SK-N-MC (cell line): ENCODE data around the gene VPREB3.

Experiments
- DNase-seq: peaks from one replicate; pipeline ENCODE4 v3.0.0-alpha.2; 2011; ENCODE audit warnings: low read depth, low spot score
- H3K27ac ChIP-seq: fragments of 200-600 bp; sonication (generic); 2 replicates; pipeline ENCODE4 v1.5.1; 2016; ENCODE audit warnings: mixed run types
- H3K36me3 ChIP-seq: fragments of 200-600 bp; sonication (generic); 2 replicates; pipeline ENCODE4 v1.6.1; 2017; ENCODE audit warnings: antibody characterized with exemption, low read length, mixed read lengths; ENCODE audit not compliant: insufficient read depth
- H3K4me3 ChIP-seq: fragments of 200-600 bp; sonication (generic); 2 replicates; pipeline ENCODE4 v1.5.1; 2016
- H3K9ac ChIP-seq: fragments of 200-600 bp; sonication (generic); 2 replicates; pipeline ENCODE4 v1.8.0; 2017; ENCODE audit warnings: mixed run types, mixed read lengths; ENCODE audit not compliant: insufficient read length
- H3K9me3 ChIP-seq: fragments of 200-600 bp; sonication (generic); 2 replicates; pipeline ENCODE4 v1.6.1; 2017; ENCODE audit warnings: low read depth, mild to moderate bottlenecking, antibody characterized with exemption, low read length, moderate library complexity, mixed read lengths
- EZH2 ChIP-seq: fragments of 200-600 bp; sonication (generic); IDR thresholded peaks from one replicate; pipeline ENCODE4 v1.6.1; 2017; ENCODE audit warnings: antibody characterized with exemption
- FOXP2 ChIP-seq: optimal IDR thresholded peaks from 2 replicates; pipeline ENCODE3; 2011; ENCODE audit warnings: mild to moderate bottlenecking, moderate library complexity; ENCODE audit not compliant: insufficient read depth; ENCODE audit errors: extremely low read length, control extremely low read depth
- POLR2AphosphoS5 ChIP-seq: IDR thresholded peaks from 2 replicates; pipeline ENCODE4 v1.6.1; 2012; ENCODE audit warnings: mild to moderate bottlenecking, low read depth, low read length, borderline replicate concordance

Gene VPREB3

GRCh38 chr22:23762842-23763578, 8.8 kb upstream of the VPREB3 start, which contains the start of gene C22orf15:
Gene C22orf15, plus strand, starts transcription at chr22:23762990. Its CDS starts 317 bp downstream, at chr22:23763307.
- peaks cover 9% of the 10 kb centered on the region; the same call in 1 of the 2 replicates for H3K36me3 ChIP-seq
- TF ChIP-seq EZH2 = no peak
- TF ChIP-seq FOXP2 = peak; percentile 17
- peak; percentile 56; the same call in 1 of the 2 replicates for TF ChIP-seq POLR2AphosphoS5
- peak within 1 kb of the TSS; percentile 34 for H3K9ac ChIP-seq
- peak; percentile 45 for DNase-seq
- H3K9me3 ChIP-seq = no peaks in the 10 kb centered on the region
- peak within 1 kb of the TSS; percentile 85 for H3K27ac ChIP-seq
- H3K4me3 ChIP-seq = peak within 1 kb of the TSS; percentile 73

GRCh38 chr22:23760056-23760455, 5.8 kb upstream of the VPREB3 start:
- TF ChIP-seq EZH2 (no peak), POLR2AphosphoS5 (no peak), FOXP2 (no peak)
- Histone ChIP-seq H3K27ac (no peak overlapping the region), H3K4me3 (no peak overlapping the region), H3K9me3 (no peaks in the 10 kb centered on the region), H3K36me3 (peaks cover under 1% of the 10 kb centered on the region; the same call in 1 of the 2 replicates), H3K9ac (no peak overlapping the region)
- no peak for DNase-seq

- Histone ChIP-seq H3K36me3 (no peaks in the 10 kb centered on the region), H3K9ac (no peak overlapping the region), H3K27ac (no peak overlapping the region), H3K4me3 (no peak overlapping the region), H3K9me3 (no peaks in the 10 kb centered on the region)
- TF ChIP-seq FOXP2 = no peak
- no peak for DNase-seq
Measured at GRCh38 chr22:23759566-23759965, 5.3 kb upstream of the VPREB3 start.

GRCh38 chr22:23756891-23757290, 2.7 kb upstream of the VPREB3 start:
- TF ChIP-seq FOXP2 (no peak), POLR2AphosphoS5 (no peak), EZH2 (no peak)

GRCh38 chr22:23755711-23756110, 1.5 kb upstream of the VPREB3 start:
- Histone ChIP-seq H3K27ac (no peak overlapping the region), H3K9me3 (no peaks in the 10 kb centered on the region), H3K9ac (no peak overlapping the region), H3K36me3 (no peaks in the 10 kb centered on the region), H3K4me3 (no peak overlapping the region)
- no peak for DNase-seq
- TF ChIP-seq EZH2 = no peak
- TF ChIP-seq POLR2AphosphoS5 = no peak

More at GRCh38 chr22:23756891-23757290, 2.7 kb upstream of the VPREB3 start:
- no peak overlapping the region for H3K27ac ChIP-seq
- no peak overlapping the region for H3K4me3 ChIP-seq
- H3K9ac ChIP-seq = no peak overlapping the region
- H3K9me3 ChIP-seq = no peaks in the 10 kb centered on the region
- H3K36me3 ChIP-seq = no peaks in the 10 kb centered on the region
- no peak for DNase-seq

- Histone ChIP-seq H3K27ac (peak overlapping the region; percentile 50; the same call in 1 of the 2 replicates), H3K36me3 (no peaks in the 10 kb centered on the region), H3K9me3 (no peaks in the 10 kb centered on the region), H3K4me3 (no peak overlapping the region), H3K9ac (no peak overlapping the region)
- TF ChIP-seq POLR2AphosphoS5 = no peak
- TF ChIP-seq EZH2 = no peak
- TF ChIP-seq FOXP2 = no peak
- DNase-seq = no peak
Measured at GRCh38 chr22:23754980-23755636, 883 bp upstream of the VPREB3 start.

GRCh38 chr22:23753385-23753784, 840 bp downstream of the VPREB3 start:
- Histone ChIP-seq H3K9ac (no peak overlapping the region), H3K36me3 (no peaks in the 10 kb centered on the region), H3K27ac (no peak overlapping the region), H3K4me3 (no peak overlapping the region), H3K9me3 (no peaks in the 10 kb centered on the region)
- TF ChIP-seq FOXP2 (no peak), POLR2AphosphoS5 (no peak), EZH2 (no peak)
- no peak for DNase-seq

GRCh38 chr22:23752750-23753149, 1.5 kb downstream of the VPREB3 start:
- no peaks in the 10 kb centered on the region for H3K9me3 ChIP-seq
- no peak overlapping the region for H3K4me3 ChIP-seq
- H3K27ac ChIP-seq = no peak overlapping the region
- no peak for TF ChIP-seq POLR2AphosphoS5
- TF ChIP-seq EZH2 = no peak
- TF ChIP-seq FOXP2 = no peak
- no peak for DNase-seq
- no peak overlapping the region for H3K9ac ChIP-seq
- H3K36me3 ChIP-seq = no peaks in the 10 kb centered on the region
